Measurements from ENCODE around the gene GLIS1.
A peak's percentile ranks its signal among the peaks of the same experiment; 100 is the strongest.

Gene GLIS1

DNA sequence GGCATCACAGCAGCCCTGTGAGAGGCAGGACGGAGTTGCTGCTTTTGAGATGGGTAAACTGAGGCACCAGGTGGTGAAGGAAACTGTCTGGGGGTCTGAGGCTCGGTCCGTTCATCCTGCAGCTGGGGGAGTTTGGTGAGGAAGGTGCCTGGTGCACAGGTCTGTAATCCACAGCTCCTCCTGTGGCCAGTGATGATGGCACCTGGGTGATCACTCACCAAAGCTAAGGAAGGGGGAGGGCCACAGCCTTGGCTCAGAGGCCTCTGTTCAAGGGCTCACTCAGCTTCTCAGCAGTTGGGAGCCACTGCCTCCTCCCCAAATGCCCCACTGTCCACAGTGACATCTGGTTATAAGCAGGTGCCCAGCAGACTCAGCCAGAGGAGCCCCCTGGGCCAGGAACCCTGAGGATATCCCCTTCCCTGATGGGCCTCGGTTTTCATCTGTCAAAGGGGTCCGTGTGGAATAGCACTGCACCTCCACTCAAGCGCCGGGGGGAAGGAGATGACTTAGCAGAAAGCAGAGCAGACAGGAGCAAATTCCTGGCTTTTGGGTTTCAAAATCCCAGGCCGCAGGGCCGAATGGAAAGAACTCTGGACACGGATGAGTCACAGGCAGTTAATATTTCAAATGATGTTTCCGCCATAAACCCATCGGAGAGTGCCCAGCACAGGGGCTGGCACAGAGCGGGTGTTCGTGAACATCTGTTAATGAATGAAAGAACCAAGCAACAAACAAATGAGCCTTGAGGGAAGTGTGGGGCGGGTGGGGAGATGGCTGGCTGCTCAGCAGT, 197.0 kb downstream of the GLIS1 start:
- H3K4me3 Mint-ChIP-seq, result no peak overlapping the region
- H3K4me1 Mint-ChIP-seq, result peaks cover 4% of the 10 kb centered on the region
- DNase-seq (ENCODE audit: low spot score in 2 of 2), result no peak
- no peak for ATAC-seq (replicated peaks; ENCODE audit: extremely low read depth, poor library complexity, severe bottlenecking)
- H3K36me3 Mint-ChIP-seq (ENCODE audit: insufficient read depth), result no peaks in the 10 kb centered on the region
- H3K27me3 Mint-ChIP-seq, result no peaks in the 10 kb centered on the region
- no peak overlapping the region for H3K27ac Mint-ChIP-seq (ENCODE audit: low read depth)
- no peaks in the 10 kb centered on the region for H3K9me3 Mint-ChIP-seq

GRCh38 chr1:53541263-53541625, 197.7 kb downstream of the GLIS1 start:
- no peaks in the 10 kb centered on the region for H3K9me3 Mint-ChIP-seq
- H3K27me3 Mint-ChIP-seq, result no peaks in the 10 kb centered on the region
- H3K27ac Mint-ChIP-seq (ENCODE audit: low read depth), result no peak overlapping the region
- H3K4me3 Mint-ChIP-seq, result no peak overlapping the region
- ATAC-seq (replicated peaks; ENCODE audit: extremely low read depth, poor library complexity, severe bottlenecking), result no peak
- peaks cover 4% of the 10 kb centered on the region for H3K4me1 Mint-ChIP-seq
- no peaks in the 10 kb centered on the region for H3K36me3 Mint-ChIP-seq (ENCODE audit: insufficient read depth)
- DNase-seq (ENCODE audit: low spot score in 2 of 2), result no peak

DNA sequence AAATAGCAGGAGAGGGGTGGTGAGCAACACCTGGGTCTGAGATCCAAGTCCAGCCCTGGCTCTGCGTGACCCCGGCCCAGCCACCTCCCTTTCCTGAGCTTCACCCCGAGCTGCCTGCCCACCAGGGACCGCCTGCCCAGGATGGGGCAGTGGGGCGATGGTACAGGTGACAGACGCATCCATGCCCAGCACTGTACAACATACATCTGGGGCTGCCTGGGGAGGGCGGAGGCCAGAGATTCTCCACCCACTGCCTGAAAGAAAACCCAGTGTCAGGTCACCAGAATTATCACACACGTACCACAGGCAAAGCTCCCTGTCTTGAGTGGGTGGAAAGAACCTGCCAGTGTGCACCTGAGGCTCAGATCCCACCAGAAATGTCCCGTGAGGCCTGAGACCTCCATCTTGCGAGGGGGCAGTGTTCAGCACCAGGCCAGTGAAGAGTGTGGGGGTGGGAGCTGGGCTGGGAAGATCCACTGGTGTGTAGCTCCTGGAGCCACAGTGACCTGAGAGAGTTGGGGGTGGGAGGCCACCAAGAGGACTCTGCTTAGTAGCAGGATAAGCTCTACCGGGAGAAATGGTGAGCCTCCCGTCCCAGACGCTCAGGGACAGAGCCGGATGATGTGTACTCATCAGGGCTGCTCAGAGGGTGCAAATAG, 198.2 kb downstream of the GLIS1 start:
- no peak overlapping the region for H3K4me3 Mint-ChIP-seq
- peaks cover 2% of the 10 kb centered on the region for H3K4me1 Mint-ChIP-seq
- ATAC-seq (replicated peaks; ENCODE audit: extremely low read depth, poor library complexity, severe bottlenecking) (no peak), DNase-seq (ENCODE audit: low spot score in 2 of 2) (no peak)
- no peaks in the 10 kb centered on the region for H3K9me3 Mint-ChIP-seq
- H3K27ac Mint-ChIP-seq (ENCODE audit: low read depth), result no peak overlapping the region
- H3K27me3 Mint-ChIP-seq, result no peaks in the 10 kb centered on the region
- no peaks in the 10 kb centered on the region for H3K36me3 Mint-ChIP-seq (ENCODE audit: insufficient read depth)

GRCh38 chr1:53539711-53540603, 199.0 kb downstream of the GLIS1 start:
- H3K27me3 Mint-ChIP-seq, result no peaks in the 10 kb centered on the region
- H3K4me3 Mint-ChIP-seq, result no peak overlapping the region
- no peaks in the 10 kb centered on the region for H3K9me3 Mint-ChIP-seq
- no peak for DNase-seq (ENCODE audit: low spot score in 2 of 2)
- H3K27ac Mint-ChIP-seq (ENCODE audit: low read depth), result no peak overlapping the region
- no peaks in the 10 kb centered on the region for H3K4me1 Mint-ChIP-seq
- no peak for ATAC-seq (replicated peaks; ENCODE audit: extremely low read depth, poor library complexity, severe bottlenecking)
- H3K36me3 Mint-ChIP-seq (ENCODE audit: insufficient read depth), result no peaks in the 10 kb centered on the region

GRCh38 chr1:53539226-53539625, 199.7 kb downstream of the GLIS1 start:
- Mint-ChIP-seq H3K27me3 (no peaks in the 10 kb centered on the region), H3K4me3 (no peak overlapping the region), H3K4me1 (no peaks in the 10 kb centered on the region), H3K27ac (ENCODE audit: low read depth) (no peak overlapping the region), H3K9me3 (no peaks in the 10 kb centered on the region), H3K36me3 (ENCODE audit: insufficient read depth) (no peaks in the 10 kb centered on the region)
- ATAC-seq (replicated peaks; ENCODE audit: extremely low read depth, poor library complexity, severe bottlenecking) (no peak), DNase-seq (ENCODE audit: low spot score in 2 of 2) (no peak)

- no peaks in the 10 kb centered on the region for H3K9me3 Mint-ChIP-seq
- peaks cover 5% of the 10 kb centered on the region for H3K4me1 Mint-ChIP-seq
- H3K27me3 Mint-ChIP-seq, result no peaks in the 10 kb centered on the region
- no peak for ATAC-seq (replicated peaks; ENCODE audit: extremely low read depth, poor library complexity, severe bottlenecking)
- H3K36me3 Mint-ChIP-seq (ENCODE audit: insufficient read depth), result no peaks in the 10 kb centered on the region
- no peak overlapping the region for H3K27ac Mint-ChIP-seq (ENCODE audit: low read depth)
- no peak overlapping the region for H3K4me3 Mint-ChIP-seq
- no peak for DNase-seq (ENCODE audit: low spot score in 2 of 2)
These were observed 202.4 kb downstream of the GLIS1 start for GRCh38 chr1:53536606-53537005.

DNA sequence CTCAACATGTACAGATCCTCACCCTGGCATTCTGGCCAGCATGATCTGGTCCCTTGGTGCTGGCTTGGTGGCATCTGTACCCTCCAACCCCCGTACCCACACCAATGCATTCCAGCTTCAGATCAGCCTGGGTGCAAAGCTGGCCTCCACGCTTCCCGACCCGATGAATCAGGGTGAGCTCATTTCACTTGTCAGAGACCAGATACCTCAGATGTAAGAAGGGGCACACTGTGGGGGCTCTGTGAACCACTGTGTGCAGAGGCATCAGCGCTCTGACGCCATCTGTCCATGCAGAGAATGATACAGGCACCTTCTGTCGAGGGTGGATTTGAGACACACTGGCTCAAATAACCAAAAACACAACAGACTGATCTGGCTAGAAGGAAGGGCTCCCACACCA, 203.1 kb downstream of the GLIS1 start:
- Mint-ChIP-seq H3K4me3 (no peak overlapping the region), H3K27me3 (no peaks in the 10 kb centered on the region), H3K36me3 (ENCODE audit: insufficient read depth) (no peaks in the 10 kb centered on the region), H3K27ac (ENCODE audit: low read depth) (peak overlapping the region; percentile 4), H3K4me1 (peaks cover 5% of the 10 kb centered on the region), H3K9me3 (no peaks in the 10 kb centered on the region)
- ATAC-seq (replicated peaks; ENCODE audit: extremely low read depth, poor library complexity, severe bottlenecking) (no peak), DNase-seq (ENCODE audit: low spot score in 2 of 2) (no peak)

DNA sequence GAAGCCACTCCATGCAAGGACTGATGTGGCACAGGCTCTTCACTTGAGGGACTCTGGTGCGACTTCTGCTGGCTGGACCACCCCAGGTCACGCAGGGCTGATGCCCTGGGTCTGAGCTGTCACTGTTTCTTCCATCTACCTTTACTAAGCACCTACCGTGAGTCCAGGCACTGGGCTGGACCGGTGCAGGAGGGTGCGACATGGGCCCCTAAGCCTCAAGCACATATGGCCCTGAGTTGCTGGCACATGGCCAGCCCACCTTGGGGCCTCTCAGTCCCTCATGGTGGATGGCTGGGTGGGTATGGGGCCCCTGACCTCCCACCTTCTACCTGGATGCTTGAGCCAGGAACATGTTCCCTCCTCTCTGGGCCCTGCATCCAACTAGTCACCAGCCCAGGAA, 203.7 kb downstream of the GLIS1 start:
- no peaks in the 10 kb centered on the region for H3K36me3 Mint-ChIP-seq (ENCODE audit: insufficient read depth)
- H3K9me3 Mint-ChIP-seq, result no peaks in the 10 kb centered on the region
- H3K27ac Mint-ChIP-seq (ENCODE audit: low read depth), result peak overlapping the region; percentile 4
- no peak overlapping the region for H3K4me3 Mint-ChIP-seq
- H3K27me3 Mint-ChIP-seq, result no peaks in the 10 kb centered on the region
- DNase-seq (ENCODE audit: low spot score in 2 of 2) (no peak), ATAC-seq (replicated peaks; ENCODE audit: extremely low read depth, poor library complexity, severe bottlenecking) (no peak)
- peaks cover 5% of the 10 kb centered on the region for H3K4me1 Mint-ChIP-seq

- H3K9me3 Mint-ChIP-seq, result no peaks in the 10 kb centered on the region
- no peak for ATAC-seq (replicated peaks; ENCODE audit: extremely low read depth, poor library complexity, severe bottlenecking)
- no peaks in the 10 kb centered on the region for H3K27me3 Mint-ChIP-seq
- DNase-seq (ENCODE audit: low spot score in 2 of 2), result no peak
- H3K4me3 Mint-ChIP-seq, result no peak overlapping the region
- peaks cover 5% of the 10 kb centered on the region for H3K4me1 Mint-ChIP-seq
- H3K36me3 Mint-ChIP-seq (ENCODE audit: insufficient read depth), result no peaks in the 10 kb centered on the region
- H3K27ac Mint-ChIP-seq (ENCODE audit: low read depth), result no peak overlapping the region
These were observed 206.1 kb downstream of the GLIS1 start for GRCh38 chr1:53532912-53533311.

- ATAC-seq (replicated peaks; ENCODE audit: extremely low read depth, poor library complexity, severe bottlenecking) (no peak), DNase-seq (ENCODE audit: low spot score in 2 of 2) (no peak)
- H3K9me3 Mint-ChIP-seq, result no peaks in the 10 kb centered on the region
- no peak overlapping the region for H3K4me3 Mint-ChIP-seq
- peaks cover 5% of the 10 kb centered on the region for H3K4me1 Mint-ChIP-seq
- H3K27ac Mint-ChIP-seq (ENCODE audit: low read depth), result peak overlapping the region; percentile 50
- H3K36me3 Mint-ChIP-seq (ENCODE audit: insufficient read depth), result no peaks in the 10 kb centered on the region
- H3K27me3 Mint-ChIP-seq, result no peaks in the 10 kb centered on the region
These were observed 206.6 kb downstream of the GLIS1 start for GRCh38 chr1:53532377-53532776.

DNA sequence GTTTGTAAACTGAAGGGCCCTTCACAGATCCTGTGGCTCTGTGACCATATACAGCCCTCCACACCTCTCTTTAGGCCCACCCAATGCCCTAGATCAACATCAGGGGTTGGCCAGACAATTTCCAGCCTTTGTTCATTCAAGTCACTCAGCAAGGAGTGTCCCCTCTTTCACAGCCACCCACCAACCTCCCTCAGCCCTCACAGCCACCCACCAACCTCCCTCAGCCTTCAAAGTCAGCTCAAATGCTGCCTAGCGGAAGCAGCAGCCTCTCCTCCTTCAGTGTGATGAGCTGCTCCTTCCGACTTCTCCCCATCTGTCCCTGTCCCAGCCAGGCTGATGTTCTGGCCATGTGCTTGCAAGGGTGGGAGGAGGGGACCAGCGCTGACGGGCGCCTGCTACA, 208.4 kb downstream of the GLIS1 start:
- H3K4me3 Mint-ChIP-seq, result no peak overlapping the region

GRCh38 chr1:53529555-53529954, 209.4 kb downstream of the GLIS1 start:
- ATAC-seq (replicated peaks; ENCODE audit: extremely low read depth, poor library complexity, severe bottlenecking), result no peak
- no peak overlapping the region for H3K4me3 Mint-ChIP-seq
- H3K9me3 Mint-ChIP-seq, result no peaks in the 10 kb centered on the region
- H3K27ac Mint-ChIP-seq (ENCODE audit: low read depth), result no peak overlapping the region
- no peaks in the 10 kb centered on the region for H3K36me3 Mint-ChIP-seq (ENCODE audit: insufficient read depth)
- no peaks in the 10 kb centered on the region for H3K27me3 Mint-ChIP-seq
- no peak for DNase-seq (ENCODE audit: low spot score in 2 of 2)
- peaks cover 5% of the 10 kb centered on the region for H3K4me1 Mint-ChIP-seq

More for the DNA sequence above, 208.4 kb downstream of the GLIS1 start:
- H3K27ac Mint-ChIP-seq (ENCODE audit: low read depth), result no peak overlapping the region
- peaks cover 5% of the 10 kb centered on the region for H3K4me1 Mint-ChIP-seq
- no peaks in the 10 kb centered on the region for H3K27me3 Mint-ChIP-seq
- no peak for DNase-seq (ENCODE audit: low spot score in 2 of 2)
- no peak for ATAC-seq (replicated peaks; ENCODE audit: extremely low read depth, poor library complexity, severe bottlenecking)
- no peaks in the 10 kb centered on the region for H3K36me3 Mint-ChIP-seq (ENCODE audit: insufficient read depth)
- H3K9me3 Mint-ChIP-seq, result no peaks in the 10 kb centered on the region

All from central memory CD8-positive, alpha-beta T cell (primary cell).